Endodermal cell (in vitro differentiated cells): Measurements from ENCODE around the gene HOTAIR. TPM values are rescaled to one million over a fixed set of nuclear protein-coding genes. Genes with fewer than 3 reads are reported as not detected.

Experiments
- DNase-seq: peaks from one replicate; pipeline ENCODE4 v3.0.0-alpha.2; 2017
- H3K27ac ChIP-seq: 2 replicates; pipeline ENCODE4 v1.5.1; 2013; ENCODE audit warnings: mild to moderate bottlenecking, low read depth, low read length, moderate library complexity
- H3K27me3 ChIP-seq: 2 replicates; pipeline ENCODE4 v1.6.1; 2013; ENCODE audit warnings: mild to moderate bottlenecking, low read length, moderate library complexity; ENCODE audit not compliant: insufficient read depth, control insufficient read depth, poor library complexity, severe bottlenecking
- H3K36me3 ChIP-seq: 2 replicates; pipeline ENCODE4 v1.7.0; 2013; ENCODE audit warnings: mild to moderate bottlenecking, low read length, moderate library complexity; ENCODE audit not compliant: control insufficient read depth, insufficient read depth
- H3K4me1 ChIP-seq: one replicate; pipeline ENCODE4 v1.7.0; 2013; ENCODE audit warnings: low read length; ENCODE audit not compliant: control insufficient read depth, insufficient read depth
- H3K4me3 ChIP-seq: 2 replicates; pipeline ENCODE4 v1.5.1; 2013; ENCODE audit warnings: mild to moderate bottlenecking, low read length, moderate library complexity
- H3K9ac ChIP-seq: 2 replicates; pipeline ENCODE4 v1.6.1; 2013; ENCODE audit warnings: mild to moderate bottlenecking, low read length, moderate library complexity; ENCODE audit not compliant: poor library complexity, severe bottlenecking; ENCODE audit errors: extremely low read depth
- H3K9me3 ChIP-seq: 2 replicates; pipeline ENCODE4 v1.6.1; 2013; ENCODE audit warnings: mild to moderate bottlenecking, low read length, moderate library complexity; ENCODE audit not compliant: control insufficient read depth
- H3K27ac Mint-ChIP-seq: 2 replicates; pipeline ENCODE4 v1.8.0; 2020; ENCODE audit warnings: mixed read lengths
- H3K27me3 Mint-ChIP-seq: 2 replicates; pipeline ENCODE4 v1.8.0; 2021; ENCODE audit warnings: mild to moderate bottlenecking, mixed read lengths; ENCODE audit not compliant: insufficient read depth
- H3K36me3 Mint-ChIP-seq: 2 replicates; pipeline ENCODE4 v1.8.0; 2020; ENCODE audit warnings: low read depth, mixed read lengths
- H3K4me1 Mint-ChIP-seq: 2 replicates; pipeline ENCODE4 v1.8.0; 2020; ENCODE audit warnings: mixed read lengths
- H3K4me3 Mint-ChIP-seq: 2 replicates; pipeline ENCODE4 v1.8.0; 2020; ENCODE audit warnings: mild to moderate bottlenecking, moderate library complexity, mixed read lengths
- H3K9me3 Mint-ChIP-seq: 2 replicates; pipeline ENCODE4 v1.8.0; 2020; ENCODE audit warnings: mild to moderate bottlenecking, mixed read lengths
- CTCF ChIP-seq: fragments of 200-600 bp; sonication (generic); conservative IDR thresholded peaks from 2 replicates; pipeline ENCODE4 v1.5.0; 2021; ENCODE audit warnings: antibody characterized with exemption, mild to moderate bottlenecking
- WGBS, 2 experiments: methylation state at CpG; one replicate each; pipeline versions ENCODE4 v1.1.5 to v1.1.7; 2013; ENCODE audit warnings: missing lambda C conversion rate in 2 of 2, mixed read lengths in 1 of 2; ENCODE audit not compliant: insufficient coverage in 1 of 2, insufficient read length in 1 of 2; 5-methylcytosine and 5-hydroxymethylcytosine counted together
- total RNA-seq, 2 donors: library from RNA; stranded (reverse); fragmentation: NEBNext Ultra II Directional in 1 of 2; extraction: Animal tissue kit (Norgen Biotek cat#: 25700) in 1 of 2; gene quantifications; 2 replicates in 1 of 2; 3 replicates in 1 of 2; pipeline ENCODE4 v1.2.1, GENCODE V29; 2021

The HOTAIR gene
- total RNA-seq, 2 donors from 2014 or later = not detected

DNA sequence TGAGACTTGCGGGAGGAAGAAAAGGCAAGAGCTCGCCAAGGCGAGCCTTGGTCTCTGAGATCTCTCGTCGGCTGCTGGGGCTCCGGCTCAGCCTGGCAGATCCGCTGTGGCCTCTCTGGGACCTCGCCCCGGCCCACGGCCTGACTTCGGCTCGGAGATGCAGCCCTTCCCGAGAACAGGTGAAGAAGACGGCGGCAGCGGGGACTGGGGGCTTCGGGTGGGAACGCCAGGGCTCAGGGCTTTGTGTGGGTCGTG is 19.2 kb upstream of the HOTAIR start:
- Mint-ChIP-seq H3K36me3 (no peaks in the 10 kb centered on the region), H3K27me3 (peaks cover 100% of the 10 kb centered on the region), H3K4me3 (no peak overlapping the region), H3K9me3 (peaks cover 2% of the 10 kb centered on the region), H3K27ac (no peak overlapping the region), H3K4me1 (peaks cover 3% of the 10 kb centered on the region)
- Histone ChIP-seq H3K36me3 (no peaks in the 10 kb centered on the region), H3K9ac (no peak overlapping the region), H3K4me3 (no peak overlapping the region), H3K9me3 (no peaks in the 10 kb centered on the region), H3K27ac (no peak overlapping the region), H3K27me3 (peaks cover 100% of the 10 kb centered on the region), H3K4me1 (no peaks in the 10 kb centered on the region)
- TF ChIP-seq CTCF = no peak
- no peak for DNase-seq
- WGBS, 2 experiments = 11 to 21% methylated on average over 18 to 19 of the region's 19 CpGs

GRCh38 chr12:53993162-53994008 is 18.6 kb upstream of the HOTAIR start:
- no peak for TF ChIP-seq CTCF
- Histone ChIP-seq H3K9me3 (no peaks in the 10 kb centered on the region), H3K4me1 (no peaks in the 10 kb centered on the region), H3K27me3 (peaks cover 100% of the 10 kb centered on the region), H3K4me3 (no peak overlapping the region), H3K27ac (no peak overlapping the region), H3K36me3 (no peaks in the 10 kb centered on the region), H3K9ac (no peak overlapping the region)
- H3K36me3 Mint-ChIP-seq = no peaks in the 10 kb centered on the region
- H3K9me3 Mint-ChIP-seq = no peaks in the 10 kb centered on the region
- H3K27me3 Mint-ChIP-seq = peaks cover 100% of the 10 kb centered on the region
- no peak overlapping the region for H3K27ac Mint-ChIP-seq
- DNase-seq = no peak
- 48 to 58% methylated on average over 10 to 18 of the region's 18 CpGs for WGBS, 2 experiments
- H3K4me1 Mint-ChIP-seq = peaks cover 3% of the 10 kb centered on the region
- no peak overlapping the region for H3K4me3 Mint-ChIP-seq

GRCh38 chr12:53992377-53992889 is 17.7 kb upstream of the HOTAIR start:
- Mint-ChIP-seq H3K27me3 (peaks cover 100% of the 10 kb centered on the region), H3K27ac (no peak overlapping the region), H3K9me3 (no peaks in the 10 kb centered on the region), H3K36me3 (no peaks in the 10 kb centered on the region), H3K4me1 (peaks cover 3% of the 10 kb centered on the region), H3K4me3 (no peak overlapping the region)
- WGBS, 2 experiments = 46 to 54% methylated on average over 4 to 7 of the region's 7 CpGs
- no peak overlapping the region for H3K4me3 ChIP-seq
- H3K4me1 ChIP-seq = no peaks in the 10 kb centered on the region
- H3K27me3 ChIP-seq = peaks cover 100% of the 10 kb centered on the region
- no peaks in the 10 kb centered on the region for H3K36me3 ChIP-seq
- no peak overlapping the region for H3K9ac ChIP-seq
- no peaks in the 10 kb centered on the region for H3K9me3 ChIP-seq
- H3K27ac ChIP-seq = no peak overlapping the region
- TF ChIP-seq CTCF = no peak
- DNase-seq = no peak
